ENCODE results near the gene POSTN. TPM values are rescaled to one million over a fixed set of nuclear protein-coding genes. Genes with fewer than 3 reads are reported as not detected.
"Not testable (repeated sequence)": the region's sequence is repeated elsewhere in the genome, so short reads cannot be mapped to it uniquely, and the experiment has no call there.

Gene POSTN
- total RNA-seq, 4 donors from 2014 or later = 67.9 to 778 (median 76.4) TPM

DNA sequence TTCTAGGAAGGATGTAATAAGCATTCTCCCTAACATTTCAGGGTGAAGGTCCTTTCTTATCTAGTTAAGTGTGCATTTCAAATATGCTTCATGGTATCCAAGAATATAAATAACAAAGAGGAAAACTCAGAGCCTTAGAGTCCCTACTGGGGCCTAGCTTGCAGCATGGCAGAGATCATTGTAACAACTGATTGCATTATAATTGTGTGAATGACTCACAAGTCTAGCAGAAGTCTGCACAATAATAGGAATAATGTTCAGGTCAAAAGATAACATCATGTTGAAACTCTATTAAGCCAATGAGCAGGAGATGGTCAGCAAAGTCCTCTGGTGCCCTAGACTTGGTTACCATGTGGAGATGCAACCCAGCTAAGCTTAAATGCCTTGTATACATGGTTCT lies 3.4 kb downstream of the POSTN start:
- Histone ChIP-seq H3K4me1 (no peaks in the 10 kb centered on the region), H3K36me3 (no peaks in the 10 kb centered on the region), H3K27ac (peak overlapping the region in 1 of 2 donors; percentile 22), H3K27me3 (no peaks in the 10 kb centered on the region), H3K9me3 (no peaks in the 10 kb centered on the region), H3K4me3 (no peak overlapping the region)
- intact Hi-C loops (cut with DNase I; ENCODE audit: low total_unique reads) = no loop called here
- DNase-seq = no peak
- TF ChIP-seq CTCF (IDR thresholded peaks at IDR 0.05) = no peak
- TF ChIP-seq POLR2A (IDR thresholded peaks at IDR 0.05) = no peak

DNA sequence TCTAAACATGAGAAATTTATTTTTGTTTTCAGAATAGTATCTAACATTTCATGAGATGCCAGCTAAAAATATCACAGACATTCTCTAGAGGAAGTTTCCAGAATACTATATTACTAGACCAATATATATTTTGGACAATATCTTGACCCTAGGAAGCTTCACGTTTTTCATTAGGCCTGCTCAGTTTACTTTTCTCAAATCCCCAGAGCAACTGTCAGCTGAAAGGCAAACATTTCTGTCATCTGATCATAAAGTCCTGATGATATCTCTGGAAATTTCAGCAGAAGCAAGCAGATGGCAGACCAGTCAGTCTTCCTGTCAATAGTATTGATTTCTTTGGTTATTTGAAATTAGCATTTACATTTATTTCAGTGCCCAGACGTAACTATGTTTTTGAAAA lies 4.0 kb downstream of the POSTN start:
- intact Hi-C loops (cut with DNase I; ENCODE audit: low total_unique reads) = no loop called here
- H3K4me1 ChIP-seq = no peaks in the 10 kb centered on the region
- H3K4me3 ChIP-seq = no peak overlapping the region
- TF ChIP-seq CTCF (IDR thresholded peaks at IDR 0.05) = no peak
- no peak for TF ChIP-seq POLR2A (IDR thresholded peaks at IDR 0.05)
- no peaks in the 10 kb centered on the region for H3K9me3 ChIP-seq
- H3K27ac ChIP-seq = no peak overlapping the region
- no peak for DNase-seq
- H3K27me3 ChIP-seq = no peaks in the 10 kb centered on the region
- H3K36me3 ChIP-seq = no peaks in the 10 kb centered on the region

- not testable (repeated sequence) for H3K36me3 ChIP-seq, H3K27me3 ChIP-seq, H3K4me3 ChIP-seq, H3K27ac ChIP-seq, H3K9me3 ChIP-seq, DNase-seq, H3K4me1 ChIP-seq
- intact Hi-C loops (cut with DNase I; ENCODE audit: low total_unique reads) = loop anchor here (10.0 kb wide), 1 partner anchor 115 kb away; no protein-coding TSS in a partner anchor
These were observed 9.2 kb downstream of the POSTN start for GRCh38 chr13:37589381-37589780.

- Histone ChIP-seq H3K27ac (no peak overlapping the region), H3K4me1 (no peaks in the 10 kb centered on the region), H3K9me3 (no peaks in the 10 kb centered on the region), H3K4me3 (no peak overlapping the region), H3K36me3 (no peaks in the 10 kb centered on the region), H3K27me3 (no peaks in the 10 kb centered on the region)
- TF ChIP-seq POLR2A (IDR thresholded peaks at IDR 0.05) = no peak
- no peak for TF ChIP-seq CTCF (IDR thresholded peaks at IDR 0.05)
- intact Hi-C loops (cut with DNase I; ENCODE audit: low total_unique reads) = loop anchor here (10.0 kb wide), 1 partner anchor 112 kb away; no protein-coding TSS in a partner anchor
- no peak for DNase-seq
These were observed 11.3 kb downstream of the POSTN start for GRCh38 chr13:37587236-37587635.

GRCh38 chr13:37586164-37586563 lies 12.4 kb downstream of the POSTN start:
- TF ChIP-seq POLR2A (IDR thresholded peaks at IDR 0.05) = no peak
- TF ChIP-seq CTCF (IDR thresholded peaks at IDR 0.05) = no peak
- no peak for DNase-seq
- Histone ChIP-seq H3K27me3 (no peaks in the 10 kb centered on the region), H3K4me3 (no peak overlapping the region), H3K36me3 (no peaks in the 10 kb centered on the region), H3K9me3 (no peaks in the 10 kb centered on the region), H3K4me1 (no peaks in the 10 kb centered on the region), H3K27ac (no peak overlapping the region)
- intact Hi-C loops (cut with DNase I; ENCODE audit: low total_unique reads) = loop anchor here (10.0 kb wide), 1 partner anchor 111 kb away; no protein-coding TSS in a partner anchor

- H3K27ac ChIP-seq = no peak overlapping the region
- no peaks in the 10 kb centered on the region for H3K4me1 ChIP-seq
- DNase-seq = no peak
- no peak overlapping the region for H3K4me3 ChIP-seq
- no peaks in the 10 kb centered on the region for H3K36me3 ChIP-seq
- TF ChIP-seq POLR2A (IDR thresholded peaks at IDR 0.05) (no peak), CTCF (IDR thresholded peaks at IDR 0.05) (no peak)
- intact Hi-C loops (cut with DNase I; ENCODE audit: low total_unique reads) = loop anchor here (10.0 kb wide), 1 partner anchor 111 kb away; no protein-coding TSS in a partner anchor
- H3K9me3 ChIP-seq = no peaks in the 10 kb centered on the region
- no peaks in the 10 kb centered on the region for H3K27me3 ChIP-seq
These were observed 13.0 kb downstream of the POSTN start for GRCh38 chr13:37585541-37585940.
